Breast epithelium (tissue), 3 donors: ENCODE data around the gene DMAP1.
A peak's percentile ranks its signal among the peaks of the same experiment; 100 is the strongest.

ENCODE experiments used
- POLR2A ChIP-seq: fragments of 450-650 bp; IDR thresholded peaks from one replicate; pipeline ENCODE4 v1.6.1; 2016; ENCODE audit warnings: antibody characterized with exemption, mild to moderate bottlenecking, moderate library complexity
- POLR2AphosphoS5 ChIP-seq, 3 donors: sonication (generic); formaldehyde crosslinking; IDR thresholded peaks; one replicate each; pipeline ENCODE4 v1.6.1; 2017; ENCODE audit warnings: antibody characterized with exemption in 3 of 3
- TF ChIP-seq, protein P1 (sequence below), 3 donors: fragments of 450-650 bp; IDR thresholded peaks; one replicate each; pipeline ENCODE4 v1.5.1; 2016 to 2017; ENCODE audit warnings: antibody characterized with exemption in 3 of 3, mild to moderate bottlenecking in 3 of 3, moderate library complexity in 3 of 3

DNA sequence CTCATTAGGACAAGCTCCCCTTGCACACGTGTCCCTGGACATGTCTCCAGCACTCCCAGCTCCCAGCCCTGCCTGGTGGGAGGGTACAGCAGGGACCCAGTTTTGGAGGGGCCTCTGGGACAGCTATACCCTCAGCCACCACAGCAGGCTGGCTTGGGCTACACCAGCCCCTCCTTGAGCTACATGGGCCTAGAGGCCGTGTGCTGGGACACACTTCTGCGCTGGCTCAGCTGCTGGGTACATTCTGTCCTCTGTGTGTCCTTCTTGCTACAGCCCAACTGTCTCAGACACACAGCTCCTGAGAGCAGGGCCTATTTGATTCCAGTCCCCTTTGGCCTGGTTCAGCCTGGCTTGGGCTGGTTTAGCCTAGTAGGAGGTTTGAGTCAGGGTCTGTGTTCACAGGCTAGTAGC, 26.7 kb downstream of the DMAP1 start:
- TF ChIP-seq, protein P1, sequence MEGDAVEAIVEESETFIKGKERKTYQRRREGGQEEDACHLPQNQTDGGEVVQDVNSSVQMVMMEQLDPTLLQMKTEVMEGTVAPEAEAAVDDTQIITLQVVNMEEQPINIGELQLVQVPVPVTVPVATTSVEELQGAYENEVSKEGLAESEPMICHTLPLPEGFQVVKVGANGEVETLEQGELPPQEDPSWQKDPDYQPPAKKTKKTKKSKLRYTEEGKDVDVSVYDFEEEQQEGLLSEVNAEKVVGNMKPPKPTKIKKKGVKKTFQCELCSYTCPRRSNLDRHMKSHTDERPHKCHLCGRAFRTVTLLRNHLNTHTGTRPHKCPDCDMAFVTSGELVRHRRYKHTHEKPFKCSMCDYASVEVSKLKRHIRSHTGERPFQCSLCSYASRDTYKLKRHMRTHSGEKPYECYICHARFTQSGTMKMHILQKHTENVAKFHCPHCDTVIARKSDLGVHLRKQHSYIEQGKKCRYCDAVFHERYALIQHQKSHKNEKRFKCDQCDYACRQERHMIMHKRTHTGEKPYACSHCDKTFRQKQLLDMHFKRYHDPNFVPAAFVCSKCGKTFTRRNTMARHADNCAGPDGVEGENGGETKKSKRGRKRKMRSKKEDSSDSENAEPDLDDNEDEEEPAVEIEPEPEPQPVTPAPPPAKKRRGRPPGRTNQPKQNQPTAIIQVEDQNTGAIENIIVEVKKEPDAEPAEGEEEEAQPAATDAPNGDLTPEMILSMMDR (IDR thresholded peaks at IDR 0.05), result no peak
- TF ChIP-seq POLR2A (no peak), POLR2AphosphoS5 (IDR thresholded peaks at IDR 0.05) (peak in 1 of 3 donors; percentile 50)
